ENCODE measurements around the gene LPP.

LPP gene

GRCh38 chr3:188299068-188299467 is 145.1 kb downstream of the LPP start:
- TF ChIP-seq TAF1 (IDR thresholded peaks at IDR 0.05; ENCODE audit: borderline replicate concordance, insufficient read depth, low read length) (no peak), POLR2AphosphoS5 (IDR thresholded peaks at IDR 0.05; ENCODE audit: low read depth, low read length) (no peak), REST (IDR thresholded peaks at IDR 0.05; ENCODE audit: insufficient read depth in 1 of 2, low read depth in 2 of 2, low read length in 2 of 2) (no peak), SIN3A (IDR thresholded peaks at IDR 0.05; ENCODE audit: borderline replicate concordance, insufficient read depth, low read length) (no peak), FOXP2 (optimal IDR thresholded peaks at IDR 0.05; ENCODE audit: borderline replicate concordance, extremely low read depth, extremely low read length, insufficient read depth) (no peak)

- no peak for TF ChIP-seq POLR2AphosphoS5 (IDR thresholded peaks at IDR 0.05; ENCODE audit: low read depth, low read length)
- no peak for TF ChIP-seq TAF1 (IDR thresholded peaks at IDR 0.05; ENCODE audit: borderline replicate concordance, insufficient read depth, low read length)
- no peak for TF ChIP-seq FOXP2 (optimal IDR thresholded peaks at IDR 0.05; ENCODE audit: borderline replicate concordance, extremely low read depth, extremely low read length, insufficient read depth)
- no peak for TF ChIP-seq REST (IDR thresholded peaks at IDR 0.05; ENCODE audit: insufficient read depth in 1 of 2, low read depth in 2 of 2, low read length in 2 of 2)
- no peak for TF ChIP-seq SIN3A (IDR thresholded peaks at IDR 0.05; ENCODE audit: borderline replicate concordance, insufficient read depth, low read length)
Observed at GRCh38 chr3:188299708-188300107, 145.8 kb downstream of the LPP start.

GRCh38 chr3:188301147-188301546 is 147.2 kb downstream of the LPP start:
- TF ChIP-seq POLR2AphosphoS5 (IDR thresholded peaks at IDR 0.05; ENCODE audit: low read depth, low read length) (no peak), FOXP2 (optimal IDR thresholded peaks at IDR 0.05; ENCODE audit: borderline replicate concordance, extremely low read depth, extremely low read length, insufficient read depth) (no peak), REST (IDR thresholded peaks at IDR 0.05; ENCODE audit: insufficient read depth in 1 of 2, low read depth in 2 of 2, low read length in 2 of 2) (no peak), SIN3A (IDR thresholded peaks at IDR 0.05; ENCODE audit: borderline replicate concordance, insufficient read depth, low read length) (no peak), TAF1 (IDR thresholded peaks at IDR 0.05; ENCODE audit: borderline replicate concordance, insufficient read depth, low read length) (no peak)

GRCh38 chr3:188303286-188303799 is 149.4 kb downstream of the LPP start:
- TF ChIP-seq FOXP2 (optimal IDR thresholded peaks at IDR 0.05; ENCODE audit: borderline replicate concordance, extremely low read depth, extremely low read length, insufficient read depth) (no peak), TAF1 (IDR thresholded peaks at IDR 0.05; ENCODE audit: borderline replicate concordance, insufficient read depth, low read length) (no peak), SIN3A (IDR thresholded peaks at IDR 0.05; ENCODE audit: borderline replicate concordance, insufficient read depth, low read length) (no peak), REST (IDR thresholded peaks at IDR 0.05; ENCODE audit: insufficient read depth in 1 of 2, low read depth in 2 of 2, low read length in 2 of 2) (no peak), POLR2AphosphoS5 (IDR thresholded peaks at IDR 0.05; ENCODE audit: low read depth, low read length) (no peak)

GRCh38 chr3:188303823-188304222 is 149.9 kb downstream of the LPP start:
- TF ChIP-seq TAF1 (IDR thresholded peaks at IDR 0.05; ENCODE audit: borderline replicate concordance, insufficient read depth, low read length) (no peak), SIN3A (IDR thresholded peaks at IDR 0.05; ENCODE audit: borderline replicate concordance, insufficient read depth, low read length) (no peak), REST (IDR thresholded peaks at IDR 0.05; ENCODE audit: insufficient read depth in 1 of 2, low read depth in 2 of 2, low read length in 2 of 2) (no peak), POLR2AphosphoS5 (IDR thresholded peaks at IDR 0.05; ENCODE audit: low read depth, low read length) (no peak), FOXP2 (optimal IDR thresholded peaks at IDR 0.05; ENCODE audit: borderline replicate concordance, extremely low read depth, extremely low read length, insufficient read depth) (no peak)
